SH-SY5Y (cell line): ENCODE data around the gene TTC1.

ENCODE experiments used
- GATA2 ChIP-seq: IDR thresholded peaks from 2 replicates; pipeline ENCODE4 v1.6.1; 2011; ENCODE audit warnings: mild to moderate bottlenecking, low read depth, low read length
- GATA3 ChIP-seq: IDR thresholded peaks from 2 replicates; pipeline ENCODE4 v1.6.1; 2011; ENCODE audit warnings: low read depth, mild to moderate bottlenecking, low read length, moderate library complexity

DNA sequence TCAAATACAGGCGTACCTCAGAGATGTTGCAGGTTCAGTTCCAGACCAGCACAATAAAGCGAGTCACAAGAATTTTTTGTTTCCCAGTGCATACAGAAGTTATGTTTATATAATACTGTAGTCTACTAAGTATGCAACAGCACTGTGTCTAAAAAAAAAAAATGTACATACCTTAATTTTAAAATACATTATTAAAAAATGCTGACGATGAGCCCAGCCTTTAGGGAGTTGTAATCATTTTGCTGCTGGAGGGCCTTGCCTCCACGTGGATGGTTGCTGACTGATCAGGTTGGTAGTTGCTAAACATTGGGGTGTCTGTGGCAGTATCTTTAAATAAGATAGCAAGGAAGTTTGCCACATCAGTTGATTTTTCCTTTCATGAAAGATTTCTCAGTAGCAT lies 48.3 kb downstream of the TTC1 start:
- TF ChIP-seq GATA3 (no peak), GATA2 (no peak)
